Occipital lobe (tissue), 2 donors: ENCODE data around the gene TCF12. TPM values are rescaled to one million over a fixed set of nuclear protein-coding genes. Genes with fewer than 3 reads are reported as not detected.
"Not testable (repeated sequence)": the region's sequence is repeated elsewhere in the genome, so short reads cannot be mapped to it uniquely, and the experiment has no call there.

ENCODE experiments used
- DNase-seq: peaks from one replicate; lab custom pipeline; 2025; lab: John Stamatoyannopoulos, UW
- total RNA-seq: library from RNA; depleted of rRNA; stranded (reverse); fragments of >200 nt; gene quantifications from one replicate; pipeline ENCODE4 v1.2.3, GENCODE V29; 2014

The TCF12 gene
- total RNA-seq, 1 donor from 2014 or later: 143 TPM

- no peak for DNase-seq
Measured at GRCh38 chr15:56977232-56977631, 58.8 kb downstream of the TCF12 start.

GRCh38 chr15:56978898-56979662 is 60.6 kb downstream of the TCF12 start:
- DNase-seq: no peak

- DNase-seq: no peak
Measured at GRCh38 chr15:56980473-56980872, 62.0 kb downstream of the TCF12 start.

GRCh38 chr15:56981160-56981559 is 62.7 kb downstream of the TCF12 start:
- no peak for DNase-seq

GRCh38 chr15:56982987-56983386 is 64.5 kb downstream of the TCF12 start:
- DNase-seq: no peak

- DNase-seq: no peak
Measured at GRCh38 chr15:56984681-56985481, 66.4 kb downstream of the TCF12 start.

- DNase-seq: no peak
Measured at GRCh38 chr15:56985856-56986255, 67.4 kb downstream of the TCF12 start.

- DNase-seq: no peak
Measured at GRCh38 chr15:56987286-56987685, 68.8 kb downstream of the TCF12 start.

GRCh38 chr15:56988219-56988618 is 69.8 kb downstream of the TCF12 start:
- no peak for DNase-seq

GRCh38 chr15:56989411-56989924 is 71.0 kb downstream of the TCF12 start:
- DNase-seq: no peak

GRCh38 chr15:56991017-56991416 is 72.6 kb downstream of the TCF12 start:
- DNase-seq: no peak

- no peak for DNase-seq
Measured at GRCh38 chr15:56992725-56993124, 74.3 kb downstream of the TCF12 start.

- no peak for DNase-seq
Measured at GRCh38 chr15:56994280-56994679, 75.8 kb downstream of the TCF12 start.

GRCh38 chr15:56996093-56996492 is 77.6 kb downstream of the TCF12 start:
- DNase-seq: no peak

- DNase-seq: no peak
Measured at GRCh38 chr15:56996746-56997470, 78.5 kb downstream of the TCF12 start.

GRCh38 chr15:57003418-57003817 is 85.0 kb downstream of the TCF12 start:
- DNase-seq: no peak

- DNase-seq: no peak
Measured at GRCh38 chr15:57005244-57005643, 86.8 kb downstream of the TCF12 start.

- not testable (repeated sequence) for DNase-seq
Measured at GRCh38 chr15:57007797-57008196, 89.4 kb downstream of the TCF12 start.

- DNase-seq: no peak
Measured at GRCh38 chr15:57010724-57011123, 92.3 kb downstream of the TCF12 start.

- no peak for DNase-seq
Measured at GRCh38 chr15:57012556-57012955, 94.1 kb downstream of the TCF12 start.

GRCh38 chr15:57014896-57015295 is 96.5 kb downstream of the TCF12 start:
- DNase-seq: not testable (repeated sequence)

- DNase-seq: no peak
Measured at GRCh38 chr15:57015360-57015759, 96.9 kb downstream of the TCF12 start.
